ENCODE data around the gene MRPL28. TPM values are rescaled to one million over a fixed set of nuclear protein-coding genes. Genes with fewer than 3 reads are reported as not detected.

Gene MRPL28
- total and polyA plus RNA-seq, 2 donors (not counting 3 experiments of a cell fraction or from before 2014, with no cell fraction given): 104 to 180 TPM

- intact Hi-C loops (cut with micrococcal nuclease): loop anchor here (1.0 kb wide), 1 partner anchor 12 kb away; the partner anchor contains the start of gene MRPL28
- FAIRE-seq (peak; percentile 60), DNase-seq (ENCODE audit: low read depth, low spot score) (peak; percentile 26)
- peaks cover 20% of the 10 kb centered on the region for H3K4me1 ChIP-seq (ENCODE audit: control insufficient read depth, extremely low read depth, insufficient read depth, low read length)
- dilution Hi-C loops (cut with MboI; ENCODE audit: extremely low pct_ligation_motif_present, low sequenced_read_pairs): no loop called here
- H3K4me3 ChIP-seq (replicated peaks in 1 of 3; ENCODE audit: insufficient read depth in 1 of 3, low read depth in 1 of 3, low read length in 3 of 3): peak within 1 kb of the TSS; percentile 67 to 93 (median 83)
- H2AFZ ChIP-seq (ENCODE audit: low read depth, low read length): peak within 1 kb of the TSS; percentile 81
- H3K79me2 ChIP-seq (ENCODE audit: control insufficient read depth, insufficient read depth, low read length): peaks cover 26% of the 10 kb centered on the region
- CTCF ChIA-PET: interaction anchor here (1.2 to 2.2 kb wide), 4 partner anchors 10 to 113 kb away, joined by 3 to 8 read pairs (median 6); no protein-coding TSS in a partner anchor
- no peaks in the 10 kb centered on the region for H3K27me3 ChIP-seq (ENCODE audit: control insufficient read depth in 2 of 2, insufficient read depth in 2 of 2, low read length in 2 of 2)
- H3K9me3 ChIP-seq (replicated peaks; ENCODE audit: control insufficient read depth, insufficient read depth, low read length): no peaks in the 10 kb centered on the region
- no peaks in the 10 kb centered on the region for H3K9me1 ChIP-seq (replicated peaks; ENCODE audit: control insufficient read depth, extremely low read depth, insufficient read depth, low read length)
- peak within 1 kb of the TSS; percentile 89 for H3K4me2 ChIP-seq (ENCODE audit: insufficient read depth, low read length)
- H3K9ac ChIP-seq (replicated peaks; ENCODE audit: extremely low read depth, insufficient read depth, low read length): peak within 1 kb of the TSS; percentile 67
- POLR2A ChIA-PET: interaction anchor here (0.7 kb wide), 2 partner anchors 16 to 30 kb away, joined by 4 to 10 read pairs; partner anchors contain the start of gene AXIN1
- no peak within 1 kb of the TSS for H3K27ac ChIP-seq (ENCODE audit: insufficient read depth, low read depth, low read length)
- peaks cover 0 to 8% of the 10 kb centered on the region in 2 experiments for H3K36me3 ChIP-seq (ENCODE audit: control insufficient read depth in 2 of 2, extremely low read depth in 1 of 2, insufficient read depth in 2 of 2, low read length in 2 of 2)
- TF ChIP-seq POLR2A (IDR thresholded peaks at IDR 0.05; ENCODE audit: low read depth, low read length) (no peak), MAX (IDR thresholded peaks at IDR 0.05; ENCODE audit: insufficient read depth, insufficient read length) (no peak), GATA2 (IDR thresholded peaks at IDR 0.05; ENCODE audit: insufficient read depth, insufficient read length, low read depth, low read length) (no peak), POLR2AphosphoS5 (IDR thresholded peaks at IDR 0.05; ENCODE audit: insufficient read depth, low read depth, low read length) (no peak), JUN (IDR thresholded peaks at IDR 0.05; ENCODE audit: borderline replicate concordance, insufficient read depth, insufficient read length, low read depth) (no peak), FOS (IDR thresholded peaks at IDR 0.05; ENCODE audit: borderline replicate concordance, insufficient read depth, low read length) (no peak), CTCF (IDR thresholded peaks at IDR 0.05; ENCODE audit: extremely low read depth in 1 of 2, insufficient read depth in 1 of 2, low read depth in 1 of 2, low read length in 2 of 2) (no peak), EZH2 (IDR thresholded peaks at IDR 0.05; ENCODE audit: borderline replicate concordance, low read depth, low read length, severe bottlenecking) (no peak), MYC (IDR thresholded peaks at IDR 0.05; ENCODE audit: low read depth, low read length) (no peak)
- H4K20me1 ChIP-seq (replicated peaks; ENCODE audit: control insufficient read depth, extremely low read depth, insufficient read depth, low read length): no peaks in the 10 kb centered on the region
- BruUV-seq (replicated peaks): no TSS peak
These were observed 11.7 kb upstream of the MRPL28 start, which contains the start of gene PGAP6 for GRCh38 chr16:381789-382717. Gene PGAP6, minus strand, starts transcription at chr16:381978. Its CDS starts 157 bp downstream, at chr16:381821.

All from endothelial cell of umbilical vein (primary cell).